DOHH2 (cell line): ENCODE measurements around the gene RIN2.
"Not testable (repeated sequence)": the region's sequence is repeated elsewhere in the genome, so short reads cannot be mapped to it uniquely, and the experiment has no call there.

Experiments used
- H3F3A ChIP-seq: fragments of 200-600 bp; sonication (generic), shearing (Covaris generic); 2 replicates; pipeline ENCODE4 v1.6.0; 2016; ENCODE audit warnings: antibody characterized with exemption, mild to moderate bottlenecking; ENCODE audit not compliant: control insufficient read depth, insufficient read depth
- H3K27ac ChIP-seq: fragments of 200-600 bp; sonication (generic); 2 replicates; pipeline ENCODE4 v1.5.1; 2014; ENCODE audit warnings: low read depth, mild to moderate bottlenecking, low read length, moderate library complexity
- H3K27me3 ChIP-seq: fragments of 200-600 bp; sonication (generic); 2 replicates; pipeline ENCODE4 v1.6.1; 2014; ENCODE audit warnings: mild to moderate bottlenecking, low read length, mixed read lengths; ENCODE audit not compliant: control insufficient read depth
- H3K36me3 ChIP-seq: fragments of 200-600 bp; sonication (generic); 2 replicates; pipeline ENCODE4 v1.6.1; 2014; ENCODE audit warnings: mild to moderate bottlenecking, low read length, moderate library complexity, mixed read lengths; ENCODE audit not compliant: control insufficient read depth
- H3K4me1 ChIP-seq: fragments of 200-600 bp; sonication (generic); 2 replicates; pipeline ENCODE4 v1.6.1; 2014; ENCODE audit warnings: mild to moderate bottlenecking, low read length, mixed read lengths; ENCODE audit not compliant: control insufficient read depth
- H3K4me2 ChIP-seq: fragments of 200-600 bp; sonication (generic); 2 replicates; pipeline ENCODE4 v1.6.0; 2014; ENCODE audit warnings: mild to moderate bottlenecking, low read length, moderate library complexity
- H3K4me3 ChIP-seq: fragments of 200-600 bp; sonication (generic); 2 replicates; pipeline ENCODE4 v1.5.1; 2014; ENCODE audit warnings: mild to moderate bottlenecking, low read length, mixed read lengths
- H3K79me2 ChIP-seq: fragments of 200-600 bp; sonication (generic); 2 replicates; pipeline ENCODE4 v1.6.1; 2014; ENCODE audit warnings: mild to moderate bottlenecking, low read length, mixed read lengths; ENCODE audit not compliant: control insufficient read depth
- H3K9me2 ChIP-seq: fragments of 200-600 bp; sonication (generic); replicated peaks from 2 replicates; pipeline ENCODE4 v1.6.1; 2014; ENCODE audit warnings: mild to moderate bottlenecking, low read length, mixed read lengths; ENCODE audit not compliant: control insufficient read depth
- H3K9me3 ChIP-seq: fragments of 200-600 bp; sonication (generic); 2 replicates; pipeline ENCODE4 v1.6.1; 2014; ENCODE audit warnings: antibody characterized with exemption, low read length, mixed read lengths; ENCODE audit not compliant: control insufficient read depth, insufficient read depth
- H4K20me1 ChIP-seq: fragments of 200-600 bp; sonication (generic); 2 replicates; pipeline ENCODE4 v1.6.0; 2014; ENCODE audit warnings: low read depth, mild to moderate bottlenecking, antibody characterized with exemption, low read length, moderate library complexity; ENCODE audit not compliant: control insufficient read depth, insufficient read depth
- CTCF ChIP-seq: fragments of 200-600 bp; sonication (generic); IDR thresholded peaks from one replicate; pipeline ENCODE4 v1.5.1; 2014; ENCODE audit warnings: antibody characterized with exemption, mild to moderate bottlenecking, low read depth, low read length; ENCODE audit not compliant: poor library complexity, severe bottlenecking
- EZH2phosphoT487 ChIP-seq: fragments of 200-600 bp; sonication (generic); IDR thresholded peaks from 2 replicates; pipeline ENCODE4 v1.6.1; 2017; ENCODE audit warnings: borderline replicate concordance, mild to moderate bottlenecking, antibody characterized with exemption, low read length, moderate library complexity, mixed read lengths

Gene RIN2

GRCh38 chr20:19799325-19799724 lies 41.3 kb downstream of the RIN2 start:
- Histone ChIP-seq H3K79me2 (no peaks in the 10 kb centered on the region), H3K9me3 (no peaks in the 10 kb centered on the region), H3K36me3 (no peaks in the 10 kb centered on the region), H3K4me1 (no peaks in the 10 kb centered on the region), H3K4me2 (no peak overlapping the region), H3K27me3 (peaks cover 5% of the 10 kb centered on the region), H3K27ac (no peak overlapping the region), H4K20me1 (no peaks in the 10 kb centered on the region), H3K9me2 (no peaks in the 10 kb centered on the region), H3K4me3 (no peak overlapping the region), H3F3A (no peaks in the 10 kb centered on the region)
- TF ChIP-seq EZH2phosphoT487 = no peak
- TF ChIP-seq CTCF = no peak

DNA sequence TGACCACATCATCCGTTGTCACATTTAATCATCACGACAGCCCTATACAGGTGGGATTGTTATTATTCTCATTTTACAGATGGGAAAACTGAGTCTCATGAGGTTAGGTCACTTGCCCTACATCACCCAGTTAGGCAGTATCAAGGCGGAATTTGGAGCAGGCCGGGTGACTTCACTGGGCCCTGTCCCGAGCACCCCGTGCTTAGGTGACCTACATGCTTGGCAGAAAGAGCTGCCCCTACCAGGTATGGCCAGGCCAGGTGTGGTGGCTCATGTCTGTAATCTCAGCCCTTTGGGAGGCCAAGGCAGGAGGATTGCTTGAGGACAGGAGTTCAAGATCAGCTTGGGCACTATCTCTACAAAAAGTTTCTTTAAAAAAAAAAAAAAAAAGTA lies 44.0 kb downstream of the RIN2 start:
- H3K4me2 ChIP-seq = no peak overlapping the region
- H3K4me3 ChIP-seq = no peak overlapping the region
- H3K27me3 ChIP-seq = no peaks in the 10 kb centered on the region
- TF ChIP-seq CTCF (no peak), EZH2phosphoT487 (no peak)
- H3K9me2 ChIP-seq = no peaks in the 10 kb centered on the region
- H3F3A ChIP-seq = no peaks in the 10 kb centered on the region
- no peaks in the 10 kb centered on the region for H3K36me3 ChIP-seq
- no peaks in the 10 kb centered on the region for H3K4me1 ChIP-seq
- no peaks in the 10 kb centered on the region for H3K9me3 ChIP-seq
- H3K79me2 ChIP-seq = no peaks in the 10 kb centered on the region
- H4K20me1 ChIP-seq = no peaks in the 10 kb centered on the region
- no peak overlapping the region for H3K27ac ChIP-seq

- no peak overlapping the region for H3K27ac ChIP-seq
- TF ChIP-seq EZH2phosphoT487 (no peak), CTCF (no peak)
- H4K20me1 ChIP-seq = no peaks in the 10 kb centered on the region
Observed at GRCh38 chr20:19802492-19803158, 44.6 kb downstream of the RIN2 start.

GRCh38 chr20:19806276-19806675 lies 48.2 kb downstream of the RIN2 start:
- not testable (repeated sequence) for H3K4me2 ChIP-seq, H3K4me3 ChIP-seq, H3F3A ChIP-seq, H3K79me2 ChIP-seq, H3K9me3 ChIP-seq, H4K20me1 ChIP-seq, H3K9me2 ChIP-seq, H3K27ac ChIP-seq, H3K4me1 ChIP-seq, H3K36me3 ChIP-seq, H3K27me3 ChIP-seq

More at GRCh38 chr20:19802492-19803158, 44.6 kb downstream of the RIN2 start:
- no peaks in the 10 kb centered on the region for H3K9me2 ChIP-seq
- no peaks in the 10 kb centered on the region for H3K27me3 ChIP-seq
- H3F3A ChIP-seq = no peaks in the 10 kb centered on the region
- no peaks in the 10 kb centered on the region for H3K4me1 ChIP-seq
- H3K9me3 ChIP-seq = no peaks in the 10 kb centered on the region
- H3K4me2 ChIP-seq = no peak overlapping the region
- no peaks in the 10 kb centered on the region for H3K36me3 ChIP-seq
- no peaks in the 10 kb centered on the region for H3K79me2 ChIP-seq
- H3K4me3 ChIP-seq = no peak overlapping the region
